DMS79 treated with DMSO at 0.1 percent for 48 hours (cell line): Measurements from ENCODE around the gene AP2B1.

ENCODE experiments used
- DNase-seq: peaks from one replicate; lab custom pipeline; 2025; lab: John Stamatoyannopoulos, UW

Gene AP2B1

GRCh38 chr17:35630530-35631148 is 43.5 kb downstream of the AP2B1 start:
- DNase-seq = no peak

GRCh38 chr17:35641032-35641431 is 53.9 kb downstream of the AP2B1 start:
- DNase-seq = no peak

GRCh38 chr17:35645923-35646322 is 58.8 kb downstream of the AP2B1 start:
- no peak for DNase-seq

GRCh38 chr17:35651467-35651866 is 64.3 kb downstream of the AP2B1 start:
- no peak for DNase-seq

GRCh38 chr17:35653619-35654361 is 66.7 kb downstream of the AP2B1 start:
- no peak for DNase-seq

- no peak for DNase-seq
These were observed 68.2 kb downstream of the AP2B1 start for GRCh38 chr17:35655303-35655702.

GRCh38 chr17:35660902-35661301 is 73.8 kb downstream of the AP2B1 start:
- no peak for DNase-seq

GRCh38 chr17:35664685-35665084 is 77.6 kb downstream of the AP2B1 start:
- no peak for DNase-seq

- no peak for DNase-seq
These were observed 78.5 kb downstream of the AP2B1 start for GRCh38 chr17:35665662-35666061.

GRCh38 chr17:35666070-35666469 is 78.9 kb downstream of the AP2B1 start:
- no peak for DNase-seq

GRCh38 chr17:35666967-35667532 is 79.9 kb downstream of the AP2B1 start:
- no peak for DNase-seq

- no peak for DNase-seq
These were observed 81.7 kb downstream of the AP2B1 start for GRCh38 chr17:35668802-35669201.

GRCh38 chr17:35674552-35674951 is 87.4 kb downstream of the AP2B1 start:
- DNase-seq = no peak

- no peak for DNase-seq
These were observed 89.3 kb downstream of the AP2B1 start for GRCh38 chr17:35676441-35676840.

- no peak for DNase-seq
These were observed 92.0 kb downstream of the AP2B1 start for GRCh38 chr17:35679007-35679682.

- DNase-seq = no peak
These were observed 96.5 kb downstream of the AP2B1 start for GRCh38 chr17:35683591-35683990.

GRCh38 chr17:35684055-35684802 is 97.1 kb downstream of the AP2B1 start:
- DNase-seq = no peak

GRCh38 chr17:35692512-35693210 is 105.5 kb downstream of the AP2B1 start:
- no peak for DNase-seq

- DNase-seq = no peak
These were observed 106.5 kb downstream of the AP2B1 start for GRCh38 chr17:35693662-35694061.

GRCh38 chr17:35694906-35695305 is 107.8 kb downstream of the AP2B1 start:
- DNase-seq = no peak

- DNase-seq = no peak
These were observed 108.5 kb downstream of the AP2B1 start for GRCh38 chr17:35695613-35696012.

GRCh38 chr17:35698800-35699199 is 111.7 kb downstream of the AP2B1 start:
- DNase-seq = no peak
